Astrocyte of the hippocampus (primary cell): ENCODE measurements around the gene PSAT1.
A peak's percentile ranks its signal among the peaks of the same experiment; 100 is the strongest.

Experiments
- DNase-seq: peaks from one replicate; pipeline ENCODE4 v3.0.0; 2011; ENCODE audit warnings: low read depth, low spot score

The PSAT1 gene

DNA sequence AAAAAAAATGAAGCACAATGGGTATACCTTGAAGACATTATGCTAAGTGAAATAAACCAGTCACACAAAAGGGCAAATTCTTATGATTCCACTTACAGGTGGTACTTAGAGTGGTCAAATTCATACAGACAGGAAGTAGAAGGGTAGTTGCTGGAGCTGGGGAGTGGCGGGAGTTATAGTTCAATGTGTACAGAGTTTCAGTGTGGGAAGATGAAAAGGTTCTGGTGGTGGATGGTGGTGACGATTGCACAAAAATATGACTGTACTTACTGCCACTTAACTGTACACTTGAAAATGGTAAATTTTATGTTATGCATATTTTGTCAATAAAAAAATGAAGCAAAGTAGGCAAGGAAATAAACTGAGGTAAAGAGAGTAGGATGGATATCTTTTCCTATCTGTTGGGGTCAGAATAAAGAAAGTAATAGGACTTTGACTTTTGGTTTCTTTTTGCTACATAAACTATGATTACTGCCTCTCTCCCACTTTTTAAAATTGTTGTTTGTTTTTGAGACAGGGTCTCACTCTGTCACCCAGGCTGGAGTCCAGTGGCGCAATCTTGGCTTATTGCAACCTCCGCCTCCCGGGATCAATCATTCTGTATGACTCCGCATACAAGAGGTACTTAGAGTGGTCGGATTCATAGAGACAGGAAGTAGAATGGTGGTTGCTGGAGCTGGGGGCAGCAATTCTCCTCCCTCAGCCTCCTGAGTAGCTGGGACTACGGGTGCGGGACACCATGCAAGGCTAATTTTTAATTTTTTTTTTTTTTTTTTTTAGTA, 4.0 kb upstream of the PSAT1 start:
- no peak for DNase-seq

GRCh38 chr9:78294290-78295176, 2.4 kb upstream of the PSAT1 start:
- no peak for DNase-seq

- no peak for DNase-seq
These were observed 1.7 kb upstream of the PSAT1 start for GRCh38 chr9:78295177-78295575.

DNA sequence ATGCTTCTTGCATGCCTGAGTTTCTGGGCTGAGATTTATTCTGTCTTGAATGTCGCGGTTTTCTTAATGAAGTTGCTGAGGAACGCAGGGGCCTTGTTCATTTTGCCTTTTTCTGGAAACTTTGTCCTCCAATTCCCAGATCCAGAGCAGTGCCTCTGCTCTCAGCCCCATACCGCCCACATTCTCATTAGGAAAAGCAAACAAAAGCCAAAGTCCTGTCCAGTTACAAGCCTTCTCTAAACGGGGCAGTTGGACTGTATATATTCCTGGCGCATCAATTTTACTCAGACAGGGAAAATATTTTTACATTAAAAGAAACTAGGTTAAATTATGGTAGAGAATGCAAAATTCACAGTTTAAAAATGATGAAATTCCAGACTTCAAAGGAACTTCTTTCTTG, 1.2 kb upstream of the PSAT1 start:
- DNase-seq, result peak; percentile 30

- peak; percentile 73 for DNase-seq
These were observed 578 bp upstream of the PSAT1 start for GRCh38 chr9:78296201-78296892.

- DNase-seq, result no peak
These were observed 692 bp downstream of the PSAT1 start for GRCh38 chr9:78297672-78297961.

GRCh38 chr9:78298046-78298765, 1.3 kb downstream of the PSAT1 start:
- DNase-seq, result peak; percentile 27

- no peak for DNase-seq
These were observed 3.3 kb downstream of the PSAT1 start for GRCh38 chr9:78300209-78300608.

DNA sequence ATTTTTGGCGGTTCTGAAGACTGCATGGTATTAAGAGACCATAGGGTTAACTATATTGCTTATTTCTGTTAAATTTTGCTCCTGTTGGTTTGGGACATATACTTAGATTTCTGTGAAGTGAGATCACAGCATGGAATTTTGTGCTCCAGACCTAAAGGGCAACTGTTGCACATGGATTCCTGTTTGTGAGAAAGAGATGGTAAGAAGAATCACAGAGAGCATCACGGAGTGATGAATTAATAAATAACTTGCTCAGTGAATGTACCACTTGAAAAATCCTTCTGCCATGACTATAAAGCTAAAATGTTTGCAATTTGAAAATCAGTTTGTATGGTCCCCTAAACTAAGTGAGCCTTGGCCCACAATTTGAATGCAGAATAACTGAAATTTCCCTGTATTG, 4.5 kb downstream of the PSAT1 start:
- no peak for DNase-seq

DNA sequence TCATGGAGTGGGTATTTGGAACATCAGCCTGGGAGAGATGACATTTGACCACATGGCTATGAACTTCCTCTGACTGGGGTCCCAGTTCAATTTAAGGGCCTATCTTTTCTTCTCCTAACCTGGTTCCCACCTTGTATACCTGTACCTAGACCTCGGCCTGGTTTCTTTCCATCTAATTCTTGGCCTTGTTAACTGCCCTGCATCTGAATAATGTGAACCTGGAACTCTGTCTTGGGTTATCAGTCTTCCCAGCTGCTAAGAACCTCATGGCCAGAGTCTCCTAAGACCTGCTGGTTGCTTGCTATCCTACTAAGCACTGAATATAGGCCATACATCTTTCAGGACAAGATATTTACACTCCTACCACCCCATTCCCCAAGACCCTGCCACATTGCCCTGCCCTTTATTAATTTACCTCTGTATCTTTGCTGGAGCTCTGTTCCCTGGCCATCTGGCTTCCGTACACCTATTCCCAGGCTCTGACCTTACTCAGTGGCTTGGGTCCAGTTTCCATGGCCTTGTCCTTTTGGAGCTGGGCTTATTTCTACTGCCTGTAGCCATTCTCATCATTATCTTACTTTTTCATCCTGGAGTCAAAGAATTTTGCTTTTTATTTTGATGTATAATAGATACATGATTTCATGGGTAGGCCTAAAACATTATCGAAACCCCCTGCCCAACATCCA, 6.6 kb downstream of the PSAT1 start:
- DNase-seq, result no peak

GRCh38 chr9:78304357-78304756, 7.4 kb downstream of the PSAT1 start:
- DNase-seq, result no peak

- DNase-seq, result no peak
These were observed 9.5 kb downstream of the PSAT1 start for GRCh38 chr9:78306222-78307076.

DNA sequence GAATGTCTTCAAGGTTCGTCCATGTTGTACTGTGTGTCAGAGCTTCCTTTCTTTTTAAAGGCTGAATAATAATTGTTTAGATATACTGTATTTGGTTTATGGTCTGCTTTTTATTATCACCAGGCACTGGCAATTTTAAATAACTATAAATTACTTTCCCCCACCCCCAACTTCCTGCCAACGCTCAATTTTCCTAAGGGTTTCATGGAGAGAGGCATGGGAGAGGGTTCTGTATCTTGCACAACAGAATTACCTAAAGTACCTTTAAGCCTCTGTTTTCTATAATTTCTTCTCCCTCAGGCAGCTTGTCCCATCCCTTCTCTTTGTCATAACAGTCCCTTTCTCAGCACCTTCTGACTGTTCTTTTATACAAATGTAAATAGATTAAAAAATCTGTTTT, 10.4 kb downstream of the PSAT1 start:
- DNase-seq, result no peak

GRCh38 chr9:78309066-78309465, 12.1 kb downstream of the PSAT1 start:
- peak; percentile 27 for DNase-seq

DNA sequence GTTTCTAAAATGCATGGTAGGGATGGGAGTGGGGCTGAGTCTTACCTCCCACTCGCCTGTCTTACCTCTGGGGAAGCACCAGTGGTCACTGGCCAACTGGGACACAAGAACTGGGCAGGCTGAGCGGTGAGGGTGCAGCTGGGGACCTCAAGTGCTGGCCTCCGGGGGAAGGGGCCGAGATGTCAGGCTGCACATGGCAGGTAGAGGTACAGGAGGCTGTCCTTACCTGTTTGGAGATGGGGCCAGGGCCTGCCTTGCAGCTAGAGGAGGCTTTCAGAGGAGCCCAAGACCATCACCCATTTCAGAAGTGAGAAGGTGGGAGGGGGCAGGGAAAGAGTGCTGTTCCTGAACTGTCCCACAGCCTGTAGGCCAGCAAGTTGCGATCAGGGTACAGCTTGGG, 14.2 kb downstream of the PSAT1 start:
- no peak for DNase-seq

DNA sequence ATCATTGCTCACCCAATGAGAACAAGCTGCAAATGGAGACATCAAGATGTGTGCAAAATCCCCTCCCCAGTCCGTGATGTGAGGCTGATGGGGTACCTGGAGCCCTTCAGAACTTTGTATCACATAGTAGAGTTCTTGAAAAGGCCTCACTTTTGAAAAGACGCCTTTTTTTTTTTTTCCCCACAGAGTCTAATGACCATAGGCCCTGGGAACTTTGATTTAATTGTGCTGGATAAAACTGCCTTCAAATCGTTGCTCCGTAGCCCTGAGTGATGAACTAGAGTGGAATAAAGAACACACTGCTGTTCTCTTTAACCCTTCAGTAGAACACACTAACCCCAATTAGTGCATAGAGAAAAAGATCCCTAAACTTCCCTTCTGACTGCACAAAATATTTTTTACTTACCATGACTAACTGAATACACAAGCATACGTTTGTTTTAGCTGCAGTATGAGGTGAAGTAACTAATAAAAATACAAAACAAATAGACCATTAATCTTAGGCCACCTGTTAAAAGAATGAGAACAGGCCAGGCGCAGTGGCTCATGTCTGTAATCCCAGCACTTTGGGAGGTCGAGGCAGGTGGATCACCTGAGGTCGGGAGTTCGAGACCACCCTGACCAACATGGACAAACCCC, 15.1 kb downstream of the PSAT1 start:
- no peak for DNase-seq

DNA sequence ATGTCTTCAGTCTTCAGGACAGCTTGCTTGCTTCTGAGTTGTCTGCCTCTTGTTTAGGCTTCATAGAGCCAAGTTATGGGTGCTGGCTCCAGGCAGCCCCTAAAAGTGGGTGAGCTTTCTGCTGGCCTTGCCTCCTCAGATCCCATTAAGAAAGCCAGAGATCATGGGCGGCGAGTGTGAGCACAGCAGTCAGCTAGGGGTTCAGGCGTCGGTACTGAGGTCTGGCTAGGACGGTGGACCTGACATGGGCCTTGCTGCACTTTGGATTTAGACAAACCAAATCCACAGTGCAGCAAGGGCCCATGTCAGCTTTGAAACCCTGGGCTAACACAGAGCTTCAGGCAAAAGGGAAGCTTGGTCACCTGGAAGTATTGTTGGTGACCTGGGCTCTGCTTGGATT, 17.6 kb downstream of the PSAT1 start:
- DNase-seq, result no peak

- DNase-seq, result peak; percentile 78
These were observed 18.3 kb downstream of the PSAT1 start for GRCh38 chr9:78314953-78315870.
